ENCODE measurements around the gene MAU2.

The MAU2 gene

GRCh38 chr19:19406878-19407632 lies 86.4 kb downstream of the MAU2 start:
- Mint-ChIP-seq H3K27me3 (no peaks in the 10 kb centered on the region), H3K9me3 (no peaks in the 10 kb centered on the region), H3K4me3 (peak overlapping the region; percentile 97 to 98), H3K27ac (peak overlapping the region; percentile 89 to 97), H3K4me1 (ENCODE audit: low read depth in 2 of 2) (peaks cover 63 to 68% of the 10 kb centered on the region in 2 donors), H3K36me3 (ENCODE audit: insufficient read depth) (peaks cover 13% of the 10 kb centered on the region)
- DNase-seq (peak; percentile 25 to 36 (median 30)), ATAC-seq (replicated peaks) (peak; percentile 32)

GRCh38 chr19:19407633-19407930 lies 87.0 kb downstream of the MAU2 start:
- DNase-seq (no peak), ATAC-seq (replicated peaks) (no peak)
- H3K27ac Mint-ChIP-seq: peak overlapping the region in 1 of 2 donors; percentile 57
- H3K9me3 Mint-ChIP-seq: no peaks in the 10 kb centered on the region
- H3K4me1 Mint-ChIP-seq (ENCODE audit: low read depth in 2 of 2): peaks cover 63 to 68% of the 10 kb centered on the region in 2 donors
- H3K27me3 Mint-ChIP-seq: no peaks in the 10 kb centered on the region
- peak overlapping the region; percentile 97 to 98 for H3K4me3 Mint-ChIP-seq
- peaks cover 14% of the 10 kb centered on the region for H3K36me3 Mint-ChIP-seq (ENCODE audit: insufficient read depth)
